Endothelial cell of umbilical vein (primary cell): ENCODE data around the gene CDH22. TPM values are rescaled to one million over a fixed set of nuclear protein-coding genes. Genes with fewer than 3 reads are reported as not detected.

Experiments
- BruUV-seq: library from RNA; stranded (reverse); fragments of 400-500 nt; replicated peaks from 2 replicates; lab custom pipeline; 2021; lab: Mats Ljungman, UMichigan
- CTCF ChIA-PET: fragments of 300-600, 350-600 bp; sonication (Branson Sonifier 250); formaldehyde crosslinking; loops from one replicate; lab custom pipeline; 2021; ENCODE audit warnings: antibody characterized with exemption, inconsistent platforms; lab: Charles Lee
- POLR2A ChIA-PET: fragments of 300-600, 350-600 bp; sonication (Branson Sonifier 250); formaldehyde crosslinking; loops from one replicate; lab custom pipeline; 2021; ENCODE audit warnings: antibody characterized with exemption, inconsistent platforms; lab: Charles Lee
- DNase-seq: peaks from one replicate; pipeline ENCODE4 v3.0.0-alpha.2; 2011; ENCODE audit warnings: low read depth, low spot score
- FAIRE-seq: peaks from 2 replicates; lab custom pipeline; 2011; peaks lifted over from hg19 to GRCh38; lab: Jason Lieb, UNC
- H2AFZ ChIP-seq: 2 replicates; pipeline ENCODE4 v1.6.0; 2012; ENCODE audit warnings: low read depth, low read length, control low read depth, inconsistent platforms
- H3K27ac ChIP-seq: 2 replicates; pipeline ENCODE4 v1.5.1; 2011; ENCODE audit warnings: low read depth, mild to moderate bottlenecking, control low read depth, low read length, moderate library complexity; ENCODE audit not compliant: insufficient read depth
- H3K27me3 ChIP-seq, 2 experiments: 2 replicates each; pipeline versions ENCODE4 v1.6.0 to v1.6.1; 2011; ENCODE audit warnings: low read length in 2 of 2, mixed read lengths in 1 of 2; ENCODE audit not compliant: control insufficient read depth in 2 of 2, insufficient read depth in 2 of 2
- H3K36me3 ChIP-seq, 2 experiments: 2 replicates in 1 of 2; 3 replicates in 1 of 2; pipeline ENCODE4 v1.5.1; 2011; ENCODE audit warnings: low read length in 2 of 2, mild to moderate bottlenecking in 1 of 2, moderate library complexity in 1 of 2; ENCODE audit not compliant: control insufficient read depth in 2 of 2, insufficient read depth in 2 of 2; ENCODE audit errors: extremely low read depth in 1 of 2
- H3K4me1 ChIP-seq: 3 replicates; pipeline ENCODE4 v1.5.1; 2011; ENCODE audit warnings: mild to moderate bottlenecking, low read length; ENCODE audit not compliant: control insufficient read depth, insufficient read depth; ENCODE audit errors: extremely low read depth
- H3K4me2 ChIP-seq: 2 replicates; pipeline ENCODE4 v1.6.1; 2011; ENCODE audit warnings: low read length, control low read depth, mixed read lengths; ENCODE audit not compliant: insufficient read depth
- H3K4me3 ChIP-seq, 3 experiments: fragments of 200-600 bp in 1 of 3; sonication (generic), shearing (Covaris generic) in 1 of 3; replicated peaks in 1 of 3; 2 replicates each; pipeline ENCODE4 v1.5.1; 2011 to 2016; ENCODE audit warnings: control low read depth in 3 of 3, low read length in 3 of 3, mild to moderate bottlenecking in 2 of 3, inconsistent platforms in 1 of 3, low read depth in 1 of 3, moderate library complexity in 1 of 3; ENCODE audit not compliant: insufficient read depth in 1 of 3
- H3K79me2 ChIP-seq: 2 replicates; pipeline ENCODE4 v1.6.0; 2012; ENCODE audit warnings: low read length, inconsistent platforms; ENCODE audit not compliant: control insufficient read depth, insufficient read depth
- H3K9ac ChIP-seq: replicated peaks from 2 replicates; pipeline ENCODE3; 2011; ENCODE audit warnings: low read length, control low read depth; ENCODE audit not compliant: insufficient read depth; ENCODE audit errors: extremely low read depth
- H3K9me1 ChIP-seq: replicated peaks from 3 replicates; pipeline ENCODE4 v1.6.0; 2011; ENCODE audit warnings: mild to moderate bottlenecking, low read length; ENCODE audit not compliant: control insufficient read depth, insufficient read depth; ENCODE audit errors: extremely low read depth
- H3K9me3 ChIP-seq: replicated peaks from 2 replicates; pipeline ENCODE4 v1.5.1; 2012; ENCODE audit warnings: low read length, inconsistent platforms; ENCODE audit not compliant: control insufficient read depth, insufficient read depth
- H4K20me1 ChIP-seq: replicated peaks from 2 replicates; pipeline ENCODE3; 2011; ENCODE audit warnings: mild to moderate bottlenecking, low read length; ENCODE audit not compliant: control insufficient read depth, insufficient read depth; ENCODE audit errors: extremely low read depth
- EZH2 ChIP-seq: IDR thresholded peaks from 2 replicates; pipeline ENCODE4 v1.6.1; 2012; ENCODE audit warnings: borderline replicate concordance, low read depth, mild to moderate bottlenecking, moderate library complexity, low read length, inconsistent platforms; ENCODE audit not compliant: severe bottlenecking
- FOS ChIP-seq: IDR thresholded peaks from 2 replicates; pipeline ENCODE4 v1.6.1; 2011; ENCODE audit warnings: mild to moderate bottlenecking, low read length, moderate library complexity, borderline replicate concordance; ENCODE audit not compliant: insufficient read depth
- GATA2 ChIP-seq: IDR thresholded peaks from 2 replicates; pipeline ENCODE4 v1.7.0; 2011; ENCODE audit warnings: low read depth, mild to moderate bottlenecking, moderate library complexity, mixed read lengths, low read length; ENCODE audit not compliant: insufficient read length, insufficient read depth
- JUN ChIP-seq: IDR thresholded peaks from 2 replicates; pipeline ENCODE4 v1.6.1; 2011; ENCODE audit warnings: borderline replicate concordance, low read depth; ENCODE audit not compliant: insufficient read length, insufficient read depth
- MYC ChIP-seq: IDR thresholded peaks from one replicate; pipeline ENCODE4 v1.6.1; 2011; ENCODE audit warnings: mild to moderate bottlenecking, low read depth, low read length
- POLR2A ChIP-seq: IDR thresholded peaks from 2 replicates; pipeline ENCODE4 v1.6.1; 2012; ENCODE audit warnings: low read depth, mild to moderate bottlenecking, control low read depth, low read length
- POLR2AphosphoS5 ChIP-seq: IDR thresholded peaks from 2 replicates; pipeline ENCODE4 v1.6.1; 2012; ENCODE audit warnings: low read depth, mild to moderate bottlenecking, control low read depth, low read length, moderate library complexity; ENCODE audit not compliant: insufficient read depth
- dilution Hi-C: fragments of 300-500 bp; cut with MboI; formaldehyde crosslinking; loops from one replicate; pipeline ENCODE4 v1.15.0; 2019; ENCODE audit warnings: low sequenced_read_pairs; ENCODE audit not compliant: extremely low pct_ligation_motif_present
- intact Hi-C: fragments of 100-400 bp; cut with micrococcal nuclease; formaldehyde crosslinking; loops from one replicate; pipeline ENCODE4 v1.10.0; 2022
- polyA plus RNA-seq, 4 experiments: library from polyadenylated mRNA; depleted of rRNA in 3 of 4; stranded (reverse) in 3 of 4; unstranded in 1 of 4; fragments of >200 nt; gene quantifications; 2 replicates each; pipeline versions ENCODE4 v1.2.1 to v1.2.3, GENCODE V29; 2011 to 2012; ENCODE audit warnings: missing spikeins in 1 of 4
- total RNA-seq: library from RNA; stranded (reverse); gene quantifications from 2 replicates; pipeline ENCODE4 v1.2.3, GENCODE V29; 2021
- TF ChIP-seq, protein P1 (sequence below): IDR thresholded peaks from 2 replicates; pipeline ENCODE4 v1.6.1; 2011; ENCODE audit not compliant: insufficient read depth, insufficient read length
- TF ChIP-seq, protein P2 (sequence below), 2 donors: IDR thresholded peaks; 1 replicate in 1 of 2; 2 replicates in 1 of 2; pipeline ENCODE4 v1.5.1; 2011; ENCODE audit warnings: low read length in 2 of 2, mild to moderate bottlenecking in 2 of 2, moderate library complexity in 2 of 2, control low read depth in 1 of 2, inconsistent platforms in 1 of 2, low read depth in 1 of 2; ENCODE audit not compliant: insufficient read depth in 1 of 2; ENCODE audit errors: extremely low read depth in 1 of 2

CDH22 gene
- total and polyA plus RNA-seq, 2 donors (not counting 3 experiments of a cell fraction or from before 2014, with no cell fraction given) = not detected

DNA sequence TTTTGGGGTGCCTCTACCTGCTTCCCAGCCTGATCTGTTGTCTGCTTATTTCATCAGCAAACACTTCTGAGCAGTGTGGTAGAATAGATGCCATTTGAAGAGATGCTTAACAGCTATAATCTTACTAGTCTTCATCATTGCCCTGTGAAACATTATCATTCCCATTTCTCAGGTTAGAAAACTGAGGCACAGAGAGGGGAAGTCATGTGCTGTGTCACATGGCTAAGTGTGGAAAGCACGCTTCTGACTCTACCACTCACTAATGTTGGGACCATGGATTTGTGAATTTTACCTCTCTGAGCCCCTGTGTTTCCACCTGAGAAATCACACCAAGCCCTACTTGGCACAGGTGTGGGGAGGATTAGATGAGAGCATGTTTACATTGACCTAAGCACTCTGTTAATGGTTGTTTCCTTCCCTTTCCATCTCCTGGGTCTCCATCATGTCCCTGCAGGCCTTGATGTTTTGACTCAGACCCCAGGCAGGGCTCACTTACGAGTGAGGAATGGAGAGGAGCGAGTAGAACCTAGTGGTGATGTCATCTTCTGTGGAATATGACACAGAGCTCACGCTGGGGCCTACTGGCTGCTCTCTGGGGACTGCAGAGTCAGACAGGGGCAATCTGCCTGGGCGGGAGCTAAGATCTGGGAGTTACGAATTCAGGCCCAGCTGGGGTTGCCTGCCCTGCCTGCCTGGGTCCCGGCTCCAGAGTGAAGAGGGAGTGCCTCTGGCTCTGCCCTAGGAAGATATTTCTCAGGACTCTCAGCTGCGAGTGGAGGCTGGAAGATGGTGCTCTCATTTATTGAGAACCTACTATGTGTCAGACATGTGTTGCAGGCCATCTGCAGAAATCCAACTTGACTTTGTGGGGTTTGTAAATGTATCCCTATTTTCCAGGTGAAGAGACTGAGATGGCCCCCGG, 64.3 kb downstream of the CDH22 start:
- no peaks in the 10 kb centered on the region for H3K9me3 ChIP-seq
- no peaks in the 10 kb centered on the region for H3K9me1 ChIP-seq
- no peaks in the 10 kb centered on the region for H3K79me2 ChIP-seq
- H2AFZ ChIP-seq = no peak overlapping the region
- H3K4me1 ChIP-seq = no peaks in the 10 kb centered on the region
- H4K20me1 ChIP-seq = no peaks in the 10 kb centered on the region
- FAIRE-seq (no peak), DNase-seq (no peak)
- H3K27me3 ChIP-seq = no peaks in the 10 kb centered on the region
- no peak for TF ChIP-seq POLR2AphosphoS5
- TF ChIP-seq, protein P1, sequence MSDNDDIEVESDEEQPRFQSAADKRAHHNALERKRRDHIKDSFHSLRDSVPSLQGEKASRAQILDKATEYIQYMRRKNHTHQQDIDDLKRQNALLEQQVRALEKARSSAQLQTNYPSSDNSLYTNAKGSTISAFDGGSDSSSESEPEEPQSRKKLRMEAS = no peak
- no peak for TF ChIP-seq GATA2
- TF ChIP-seq FOS = no peak
- no peak for TF ChIP-seq MYC
- no peak for TF ChIP-seq POLR2A
- TF ChIP-seq JUN = no peak
- TF ChIP-seq, protein P2, sequence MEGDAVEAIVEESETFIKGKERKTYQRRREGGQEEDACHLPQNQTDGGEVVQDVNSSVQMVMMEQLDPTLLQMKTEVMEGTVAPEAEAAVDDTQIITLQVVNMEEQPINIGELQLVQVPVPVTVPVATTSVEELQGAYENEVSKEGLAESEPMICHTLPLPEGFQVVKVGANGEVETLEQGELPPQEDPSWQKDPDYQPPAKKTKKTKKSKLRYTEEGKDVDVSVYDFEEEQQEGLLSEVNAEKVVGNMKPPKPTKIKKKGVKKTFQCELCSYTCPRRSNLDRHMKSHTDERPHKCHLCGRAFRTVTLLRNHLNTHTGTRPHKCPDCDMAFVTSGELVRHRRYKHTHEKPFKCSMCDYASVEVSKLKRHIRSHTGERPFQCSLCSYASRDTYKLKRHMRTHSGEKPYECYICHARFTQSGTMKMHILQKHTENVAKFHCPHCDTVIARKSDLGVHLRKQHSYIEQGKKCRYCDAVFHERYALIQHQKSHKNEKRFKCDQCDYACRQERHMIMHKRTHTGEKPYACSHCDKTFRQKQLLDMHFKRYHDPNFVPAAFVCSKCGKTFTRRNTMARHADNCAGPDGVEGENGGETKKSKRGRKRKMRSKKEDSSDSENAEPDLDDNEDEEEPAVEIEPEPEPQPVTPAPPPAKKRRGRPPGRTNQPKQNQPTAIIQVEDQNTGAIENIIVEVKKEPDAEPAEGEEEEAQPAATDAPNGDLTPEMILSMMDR (IDR thresholded peaks at IDR 0.05; ENCODE audit: extremely low read depth in 1 of 2, insufficient read depth in 1 of 2, low read depth in 1 of 2, low read length in 2 of 2) = no peak
- no peak for TF ChIP-seq EZH2
- intact Hi-C loops (no loop called here), dilution Hi-C loops (no loop called here)
- no peaks in the 10 kb centered on the region for H3K36me3 ChIP-seq
- no peak overlapping the region for H3K27ac ChIP-seq
- H3K9ac ChIP-seq = no peak overlapping the region
- CTCF ChIA-PET = no interaction called here
- no TSS peak for BruUV-seq
- no peak overlapping the region for H3K4me2 ChIP-seq
- no peak overlapping the region for H3K4me3 ChIP-seq
- POLR2A ChIA-PET = no interaction called here
